HepG2 (cell line): ENCODE measurements around the gene COX4I2. TPM values are rescaled to one million over a fixed set of nuclear protein-coding genes. Genes with fewer than 3 reads are reported as not detected.

Experiments used
- ATAC-seq: fragments of 200-7000 bp; cut with Tn5 transposase; 3 replicates; pipeline ENCODE4 v1.9.1; 2020; ENCODE audit warnings: mild to moderate bottlenecking, moderate library complexity
- BruUV-seq: library from RNA; stranded (reverse); fragments of 400-500 nt; replicated peaks from 2 replicates; lab custom pipeline; 2021; lab: Mats Ljungman, UMichigan
- CTCF ChIA-PET: fragments of 300-600 bp; formaldehyde crosslinking; extraction: SDS; loops from one replicate; lab custom pipeline; 2021; ENCODE audit warnings: low total read pairs, inconsistent platforms, low intra/inter-chr PET ratio; lab: Yijun Ruan, JAX
- POLR2A ChIA-PET: fragments of 350-600 bp; sonication (Branson Sonifier 250); formaldehyde crosslinking; loops from one replicate; lab custom pipeline; 2020; ENCODE audit warnings: antibody characterized with exemption, inconsistent platforms; lab: Yijun Ruan, JAX
- DNase-seq: peaks from one replicate; pipeline ENCODE4 v3.0.0-alpha.2; 2015; ENCODE audit warnings: low spot score
- FAIRE-seq: peaks from 3 replicates; lab custom pipeline; 2011; peaks lifted over from hg19 to GRCh38; lab: Jason Lieb, UNC
- H2AFZ ChIP-seq: one replicate; pipeline ENCODE4 v1.6.1; 2011; ENCODE audit warnings: low read length, inconsistent platforms
- H3K27ac ChIP-seq: fragments of 300-600 bp; 3 replicates; pipeline ENCODE4 v1.8.0; 2011; ENCODE audit warnings: mixed run types, mild to moderate bottlenecking, mixed read lengths, low read length, inconsistent platforms; ENCODE audit not compliant: insufficient read depth; ENCODE audit errors: extremely low read length
- H3K27me3 ChIP-seq, 2 experiments: fragments of 200-600 bp in 1 of 2; 2 replicates in 1 of 2; 3 replicates in 1 of 2; pipeline versions ENCODE4 v1.6.0 to v1.8.0; 2011; ENCODE audit warnings: low read length in 2 of 2, mild to moderate bottlenecking in 2 of 2, moderate library complexity in 2 of 2, inconsistent platforms in 1 of 2; ENCODE audit not compliant: insufficient read depth in 2 of 2, control insufficient read depth in 1 of 2
- H3K36me3 ChIP-seq, 2 experiments: fragments of 200-600 bp in 1 of 2; replicated peaks in 1 of 2; 2 replicates in 1 of 2; 3 replicates in 1 of 2; pipeline versions ENCODE4 v1.5.1 to v1.8.0; 2011; ENCODE audit warnings: low read length in 2 of 2, inconsistent platforms in 1 of 2; ENCODE audit not compliant: insufficient read depth in 2 of 2, control insufficient read depth in 1 of 2
- H3K4me1 ChIP-seq: 2 replicates; pipeline ENCODE4 v1.5.1; 2012; ENCODE audit warnings: low read length, inconsistent platforms; ENCODE audit not compliant: insufficient read depth
- H3K4me2 ChIP-seq: 2 replicates; pipeline ENCODE4 v1.6.0; 2011; ENCODE audit warnings: low read depth, low read length, inconsistent platforms
- H3K4me3 ChIP-seq, 3 experiments: fragments of 200-600 bp in 1 of 3; sonication (generic), shearing (Covaris generic) in 1 of 3; replicated peaks in 1 of 3; 2 replicates each; pipeline ENCODE4 v1.5.1; 2011 to 2016; ENCODE audit warnings: low read length in 3 of 3, inconsistent platforms in 2 of 3, low read depth in 2 of 3, mild to moderate bottlenecking in 2 of 3, control low read depth in 1 of 3, mixed read lengths in 1 of 3; ENCODE audit not compliant: insufficient read depth in 1 of 3
- H3K79me2 ChIP-seq: one replicate; pipeline ENCODE4 v1.6.1; 2011; ENCODE audit warnings: low read length, inconsistent platforms; ENCODE audit not compliant: insufficient read depth
- H3K9ac ChIP-seq: 2 replicates; pipeline ENCODE4 v1.6.0; 2011; ENCODE audit warnings: mild to moderate bottlenecking, low read depth, low read length, inconsistent platforms; ENCODE audit not compliant: insufficient read depth
- H3K9me3 ChIP-seq: 2 replicates; pipeline ENCODE4 v1.5.1; 2012; ENCODE audit warnings: mild to moderate bottlenecking, low read length
- H4K20me1 ChIP-seq: 2 replicates; pipeline ENCODE4 v1.6.0; 2011; ENCODE audit warnings: inconsistent platforms, mild to moderate bottlenecking, low read length, moderate library complexity; ENCODE audit not compliant: insufficient read depth
- BCL3 ChIP-seq: sonication (generic); formaldehyde crosslinking; IDR thresholded peaks from 2 replicates; pipeline ENCODE4 v1.5.1; 2020; ENCODE audit warnings: mild to moderate bottlenecking, missing genetic modification reagents, moderate library complexity
- CREM ChIP-seq, 2 experiments: sonication (generic) in 1 of 2; formaldehyde crosslinking in 1 of 2; IDR thresholded peaks; 2 replicates each; pipeline versions ENCODE4 v1.4.0 to v1.6.1; 2016 to 2020; ENCODE audit warnings: antibody characterized with exemption in 1 of 2, mild to moderate bottlenecking in 1 of 2, missing genetic modification reagents in 1 of 2
- DNMT1 ChIP-seq: sonication (generic); formaldehyde crosslinking; IDR thresholded peaks from 2 replicates; pipeline ENCODE4 v1.5.1; 2020; ENCODE audit warnings: mild to moderate bottlenecking, missing genetic modification reagents
- FOXJ3 ChIP-seq: sonication (generic); formaldehyde crosslinking; IDR thresholded peaks from 2 replicates; pipeline ENCODE4 v1.4.0; 2020; ENCODE audit warnings: missing genetic modification reagents, mild to moderate bottlenecking, borderline replicate concordance
- GTF2F1 ChIP-seq: fragments of 150-350 bp; IDR thresholded peaks from 2 replicates; pipeline ENCODE4 v1.6.1; 2014; ENCODE audit warnings: low read length
- MAX ChIP-seq: IDR thresholded peaks from 2 replicates; pipeline ENCODE4 v1.6.1; 2012; ENCODE audit warnings: inconsistent platforms
- MLX ChIP-seq: IDR thresholded peaks from 2 replicates; pipeline ENCODE4 v1.6.1; 2016
- NFAT5 ChIP-seq: sonication (generic); formaldehyde crosslinking; IDR thresholded peaks from 2 replicates; pipeline ENCODE4 v1.4.0; 2020; ENCODE audit warnings: missing genetic modification reagents
- RELA ChIP-seq: sonication (generic); formaldehyde crosslinking; IDR thresholded peaks from 2 replicates; pipeline ENCODE4 v1.4.0; 2020; ENCODE audit warnings: missing genetic modification reagents
- TARDBP ChIP-seq: sonication (generic); formaldehyde crosslinking; IDR thresholded peaks from 2 replicates; pipeline ENCODE4 v1.8.0; 2022; ENCODE audit warnings: mild to moderate bottlenecking, missing genetic modification reagents
- TRIM24 ChIP-seq: sonication (generic); formaldehyde crosslinking; IDR thresholded peaks from 2 replicates; pipeline ENCODE4 v1.8.0; 2022; ENCODE audit warnings: mild to moderate bottlenecking, missing genetic modification reagents
- U2AF2 ChIP-seq: fragments of 200-400 bp; formaldehyde crosslinking; IDR thresholded peaks from 2 replicates; pipeline ENCODE4 v1.6.1; 2017; ENCODE audit warnings: low read depth, mild to moderate bottlenecking, low read length
- ZFP37 ChIP-seq: sonication (generic); formaldehyde crosslinking; IDR thresholded peaks from 2 replicates; pipeline ENCODE4 v1.4.0; 2020; ENCODE audit warnings: missing genetic modification reagents, borderline replicate concordance
- ZKSCAN1 ChIP-seq: fragments of 150-350 bp; IDR thresholded peaks from 2 replicates; pipeline ENCODE4 v1.6.1; 2014; ENCODE audit warnings: low read length
- ZNF136 ChIP-seq: sonication (generic); formaldehyde crosslinking; IDR thresholded peaks from 2 replicates; pipeline ENCODE4 v1.8.1; 2022; ENCODE audit warnings: low read depth, mild to moderate bottlenecking, moderate library complexity, missing genetic modification reagents
- ZNF724P ChIP-seq: sonication (generic); formaldehyde crosslinking; IDR thresholded peaks from 2 replicates; pipeline ENCODE4 v1.8.0; 2022; ENCODE audit warnings: missing genetic modification reagents, borderline replicate concordance
- ZNF776 ChIP-seq: sonication (generic); formaldehyde crosslinking; IDR thresholded peaks from 2 replicates; pipeline ENCODE4 v1.4.0; 2020; ENCODE audit warnings: mild to moderate bottlenecking, missing genetic modification reagents
- ZNF780A ChIP-seq: sonication (generic); formaldehyde crosslinking; IDR thresholded peaks from 2 replicates; pipeline ENCODE4 v1.8.0; 2022; ENCODE audit warnings: mild to moderate bottlenecking, missing genetic modification reagents, moderate library complexity
- WGBS: methylation state at CpG from one replicate; pipeline ENCODE4 v1.1.6; 2017; ENCODE audit warnings: low lambda C conversion rate; 5-methylcytosine and 5-hydroxymethylcytosine counted together
- in situ Hi-C: cut with HindIII; loops from 2 replicates; pipeline ENCODE4 v1.10.0; 2017; ENCODE audit warnings: low pct_unique_long_range_greater_than_20kb; ENCODE audit not compliant: extremely low pct_ligation_motif_present
- intact Hi-C: fragments of 100-400 bp; cut with micrococcal nuclease; formaldehyde crosslinking; loops from one replicate; pipeline ENCODE4 v1.10.0; 2022; ENCODE audit not compliant: unreplicated experiment
- polyA plus RNA-seq, 8 experiments: library from polyadenylated mRNA; depleted of rRNA in 3 of 8; stranded (reverse) in 7 of 8; unstranded in 1 of 8; fragments of >200 nt; fragmentation: Illumina TruSeq in 4 of 8; extraction: Trizol in 4 of 8; gene quantifications; 2 replicates each; pipeline versions ENCODE4 v1.2.1 to v1.2.3, GENCODE V29; 2011 to 2016; ENCODE audit warnings: low read depth in 4 of 8, missing spikeins in 1 of 8, mixed read lengths in 1 of 8; ENCODE audit not compliant: insufficient read depth in 1 of 8
- total RNA-seq, 5 experiments: library from RNA; depleted of rRNA; stranded (reverse); fragments of >200 nt; fragmentation: Illumina TruSeq; extraction: Trizol; gene quantifications; 2 replicates each; pipeline ENCODE4 v1.2.3, GENCODE V29; 2016; ENCODE audit warnings: low read depth in 1 of 5

Gene COX4I2
- total and polyA plus RNA-seq, 2 of the 13 experiments (the other 11 are each of a cell fraction or from before 2014, with no cell fraction given) = 1.1 TPM; not detected in 1

GRCh38 chr20:31595380-31595653, 42.4 kb upstream of the COX4I2 start:
- peak overlapping the region; percentile 48 to 74 (median 63) for H3K4me3 ChIP-seq
- no peak overlapping the region for H2AFZ ChIP-seq
- no peaks in the 10 kb centered on the region for H4K20me1 ChIP-seq
- H3K9ac ChIP-seq = peak overlapping the region; percentile 78
- FAIRE-seq = peak; percentile 8
- no peaks in the 10 kb centered on the region for H3K36me3 ChIP-seq
- WGBS = 10% methylated on average over 3 of the region's 3 CpGs
- peaks cover 17% of the 10 kb centered on the region for H3K79me2 ChIP-seq
- POLR2A ChIA-PET = interaction anchor here (0.7 to 4.2 kb wide), 9 partner anchors 11 to 109 kb away, joined by 3 to 183 read pairs (median 4); partner anchors contain the start of gene ID1
- H3K4me1 ChIP-seq = peaks cover 67% of the 10 kb centered on the region
- H3K27ac ChIP-seq = peak overlapping the region; percentile 90
- no peaks in the 10 kb centered on the region for H3K9me3 ChIP-seq
- CTCF ChIA-PET = interaction anchor here (0.6 to 1.5 kb wide), 2 partner anchors 17 to 33 kb away, joined by 3 to 8 read pairs; no protein-coding TSS in a partner anchor
- BruUV-seq = no TSS peak
- DNase-seq = peak; percentile 59
- intact Hi-C loops = loop anchor here (2.0 kb wide), 1 partner anchor 15 kb away; no protein-coding TSS in a partner anchor
- in situ Hi-C loops = no loop called here
- peak; percentile 0; the same call in 2 of the 3 replicates for ATAC-seq
- H3K27me3 ChIP-seq = no peaks in the 10 kb centered on the region; a peak in 1 of 5 replicates
- H3K4me2 ChIP-seq = peak overlapping the region; percentile 78
- TF ChIP-seq DNMT1 (CRISPR knock-in tag) (no peak), NFAT5 (CRISPR knock-in tag) (no peak), TRIM24 (CRISPR knock-in tag) (no peak), TARDBP (CRISPR knock-in tag) (0 out of 2 replicates have a peak, but pooled peaks have one; percentile 2), RELA (CRISPR knock-in tag) (no peak), MAX (peak; percentile 75), GTF2F1 (no peak), ZFP37 (CRISPR knock-in tag) (no peak), ZNF724P (peak; percentile 7; the same call in 1 of the 2 replicates), BCL3 (CRISPR knock-in tag) (peak; percentile 3; the same call in 1 of the 2 replicates), FOXJ3 (CRISPR knock-in tag) (no peak), MLX (CRISPR knock-in tag) (no peak), U2AF2 (no peak), ZNF776 (CRISPR knock-in tag) (no peak), ZNF136 (CRISPR knock-in tag) (no peak), ZNF780A (CRISPR knock-in tag) (no peak), CREM (IDR thresholded peaks at IDR 0.05) (no peak), CREM (CRISPR knock-in tag; IDR thresholded peaks at IDR 0.05) (no peak), ZKSCAN1 (peak; percentile 30)
